ENCODE data around the gene COPS2. TPM values are rescaled to one million over a fixed set of nuclear protein-coding genes. Genes with fewer than 3 reads are reported as not detected.

The COPS2 gene
- total and polyA plus RNA-seq, 10 of the 15 experiments (the other 5 are each of a cell fraction or from before 2014, with no cell fraction given), result 31.5 to 115 (median 76.3) TPM

DNA sequence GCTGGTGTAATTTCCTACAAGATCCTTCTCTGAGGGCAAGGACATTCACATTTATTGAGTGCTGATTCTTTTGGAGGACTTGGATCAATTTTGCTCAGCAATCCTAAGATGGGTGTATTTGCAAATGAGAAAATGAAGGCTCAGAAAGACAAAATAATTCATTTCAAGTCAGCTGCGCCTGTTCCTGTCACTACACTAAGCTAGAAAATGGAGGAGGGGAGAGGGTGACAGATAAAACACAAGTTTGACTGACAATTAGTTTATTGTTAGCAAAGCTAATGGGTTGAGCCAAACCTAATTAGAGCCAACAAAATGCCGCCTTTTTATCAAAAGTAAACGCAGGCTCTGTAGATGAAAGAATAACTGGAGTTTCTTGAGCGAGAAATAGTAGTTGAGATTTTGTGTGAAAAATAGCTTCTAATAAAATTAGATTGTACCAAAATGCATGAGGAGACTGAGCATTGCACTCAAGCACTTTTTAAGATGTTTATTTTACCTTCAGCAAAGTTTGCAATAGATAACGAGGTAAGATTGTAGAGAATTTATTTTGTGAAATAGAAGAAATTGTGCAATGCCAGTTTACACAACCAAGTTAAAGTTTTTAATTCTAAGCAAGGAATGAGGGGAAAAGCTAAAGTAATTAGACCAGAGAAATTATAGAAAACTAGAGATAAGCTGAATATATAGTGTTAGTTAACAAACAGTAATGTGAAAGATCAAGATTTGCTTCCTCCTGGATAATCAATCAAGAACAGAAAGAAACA lies 69.5 kb downstream of the COPS2 start:
- FAIRE-seq, result no peak
- ChIA-PET RAD21 (ENCODE audit: unreplicated experiment) (no interaction called here), CTCF (interaction anchor here (0.6 kb wide), 1 partner anchor 1254 kb away, joined by 3 read pairs; no protein-coding TSS in a partner anchor), SMC1A (ENCODE audit: uncharacterized antibody, unreplicated experiment) (interaction anchor here (0.7 kb wide), 1 partner anchor 299 kb away, joined by 3 read pairs; no protein-coding TSS in a partner anchor), POLR2A (interaction anchor here (0.7 kb wide), 1 partner anchor 12 kb away, joined by 3 read pairs; no protein-coding TSS in a partner anchor)
- 88% methylated on average over 5 of the region's 5 CpGs for WGBS (ENCODE audit: insufficient coverage, insufficient replicate concordance, low lambda C conversion rate, missing lambda C conversion rate)
- no peak for ATAC-seq
- Histone ChIP-seq H3K36me3 (ENCODE audit: control insufficient read depth in 2 of 2, insufficient read depth in 2 of 2, low read length in 1 of 2) (no peaks in the 10 kb centered on the region), H3K79me2 (ENCODE audit: control insufficient read depth, insufficient read depth, low read length) (no peaks in the 10 kb centered on the region), H2AFZ (ENCODE audit: control insufficient read depth, low read depth, low read length) (no peak overlapping the region), H3K4me2 (ENCODE audit: control insufficient read depth, insufficient read depth) (no peak overlapping the region), H3K27ac (ENCODE audit: control insufficient read depth, insufficient read depth) (no peak overlapping the region), H3K4me3 (no peak overlapping the region), H4K20me1 (ENCODE audit: control insufficient read depth, insufficient read depth) (no peaks in the 10 kb centered on the region), H3K9me3 (replicated peaks; ENCODE audit: control insufficient read depth, insufficient read depth, low read length) (no peaks in the 10 kb centered on the region), H3K4me1 (ENCODE audit: control insufficient read depth, insufficient read depth, low read length) (no peaks in the 10 kb centered on the region), H3K27me3 (replicated peaks in 1 of 2; ENCODE audit: control insufficient read depth in 2 of 2, insufficient read depth in 2 of 2, low read length in 1 of 2) (no peaks in the 10 kb centered on the region), H3K9ac (ENCODE audit: control insufficient read depth, insufficient read depth, low read length) (no peak overlapping the region)
- no TSS peak for BruUV-seq (replicated peaks)
- in situ Hi-C loops (cut with MboI) (no loop called here), intact Hi-C loops (cut with micrococcal nuclease; ENCODE audit: unreplicated experiment) (no loop called here)
- no peak for TF ChIP-seq TBL1XR1 (IDR thresholded peaks at IDR 0.05; ENCODE audit: low read depth, low read length)
- TF ChIP-seq MYB (IDR thresholded peaks at IDR 0.05; ENCODE audit: borderline replicate concordance, low read depth, low read length), result no peak
- no peak for TF ChIP-seq JUNB (IDR thresholded peaks at IDR 0.05)
- TF ChIP-seq MTA2 (IDR thresholded peaks at IDR 0.05; ENCODE audit: low read depth), result no peak
- no peak for TF ChIP-seq ZNF24 (IDR thresholded peaks at IDR 0.05)
- no peak for TF ChIP-seq PBX3 (IDR thresholded peaks at IDR 0.05; ENCODE audit: insufficient replicate concordance, low read depth, low read length)
- no peak for TF ChIP-seq RAD51 (IDR thresholded peaks at IDR 0.05)
- no peak for TF ChIP-seq MXI1 (IDR thresholded peaks at IDR 0.05; ENCODE audit: low read depth, low read length)
- TF ChIP-seq NFXL1 (IDR thresholded peaks at IDR 0.05; ENCODE audit: borderline replicate concordance), result no peak
- no peak for DNase-seq (ENCODE audit: low read depth, low spot score)
